RWPE2 (cell line): ENCODE data around the gene ZNF331.

Source experiments
- ATAC-seq: fragments of 200-7000 bp; cut with Tn5 transposase; 3 replicates; pipeline ENCODE4 v1.9.1; 2021; ENCODE audit warnings: low read depth
- DNase-seq: peaks from one replicate; pipeline ENCODE4 v3.0.0-alpha.2; 2020; ENCODE audit warnings: low spot score
- H3K27ac ChIP-seq: fragments of 450-650 bp; 2 replicates; pipeline ENCODE4 v1.5.1; 2017; ENCODE audit warnings: mild to moderate bottlenecking; ENCODE audit not compliant: poor library complexity, severe bottlenecking
- H3K27me3 ChIP-seq: fragments of 250-450 bp; sonication (Bioruptor Pico); 2 replicates; pipeline ENCODE4 v1.5.1; 2021; ENCODE audit warnings: mild to moderate bottlenecking, moderate library complexity; ENCODE audit not compliant: insufficient read depth, poor library complexity, severe bottlenecking
- H3K36me3 ChIP-seq: fragments of 250-450 bp; sonication (Bioruptor Pico); 2 replicates; pipeline ENCODE4 v1.5.1; 2020; ENCODE audit warnings: low read depth, mild to moderate bottlenecking, moderate library complexity
- H3K4me1 ChIP-seq: fragments of 250-450 bp; sonication (Bioruptor Pico); 2 replicates; pipeline ENCODE4 v1.5.1; 2021; ENCODE audit warnings: mild to moderate bottlenecking, moderate library complexity; ENCODE audit not compliant: insufficient read depth, poor library complexity, severe bottlenecking
- H3K4me3 ChIP-seq: fragments of 250-450 bp; sonication (Bioruptor Pico); 2 replicates; pipeline ENCODE4 v1.5.1; 2021; ENCODE audit warnings: mild to moderate bottlenecking, moderate library complexity; ENCODE audit not compliant: severe bottlenecking
- H3K9me3 ChIP-seq: fragments of 250-450 bp; sonication (Bioruptor Pico); 2 replicates; pipeline ENCODE4 v1.5.1; 2021; ENCODE audit warnings: mild to moderate bottlenecking, moderate library complexity; ENCODE audit not compliant: severe bottlenecking
- CTCF ChIP-seq: fragments of 450-650 bp; IDR thresholded peaks from one replicate; pipeline ENCODE4 v1.5.1; 2017; ENCODE audit warnings: mild to moderate bottlenecking, moderate library complexity; ENCODE audit not compliant: poor library complexity, severe bottlenecking

ZNF331 gene

GRCh38 chr19:53626486-53626885, 88.5 kb downstream of the ZNF331 start:
- DNase-seq (no peak), ATAC-seq (no peak)
- Histone ChIP-seq H3K36me3 (no peaks in the 10 kb centered on the region), H3K4me3 (no peak overlapping the region), H3K27ac (no peak overlapping the region), H3K27me3 (no peaks in the 10 kb centered on the region), H3K9me3 (no peaks in the 10 kb centered on the region), H3K4me1 (peaks cover 9% of the 10 kb centered on the region)
- no peak for TF ChIP-seq CTCF

GRCh38 chr19:53626976-53627375, 89.0 kb downstream of the ZNF331 start:
- Histone ChIP-seq H3K27me3 (no peaks in the 10 kb centered on the region), H3K27ac (no peak overlapping the region), H3K4me1 (peaks cover 7% of the 10 kb centered on the region)

More at GRCh38 chr19:53626976-53627375, 89.0 kb downstream of the ZNF331 start:
- no peak overlapping the region for H3K4me3 ChIP-seq
- H3K36me3 ChIP-seq, result no peaks in the 10 kb centered on the region
- TF ChIP-seq CTCF, result no peak
- ATAC-seq, result no peak
- no peak for DNase-seq
- no peaks in the 10 kb centered on the region for H3K9me3 ChIP-seq
